ENCODE measurements around the gene KANSL1L.

The KANSL1L gene

DNA sequence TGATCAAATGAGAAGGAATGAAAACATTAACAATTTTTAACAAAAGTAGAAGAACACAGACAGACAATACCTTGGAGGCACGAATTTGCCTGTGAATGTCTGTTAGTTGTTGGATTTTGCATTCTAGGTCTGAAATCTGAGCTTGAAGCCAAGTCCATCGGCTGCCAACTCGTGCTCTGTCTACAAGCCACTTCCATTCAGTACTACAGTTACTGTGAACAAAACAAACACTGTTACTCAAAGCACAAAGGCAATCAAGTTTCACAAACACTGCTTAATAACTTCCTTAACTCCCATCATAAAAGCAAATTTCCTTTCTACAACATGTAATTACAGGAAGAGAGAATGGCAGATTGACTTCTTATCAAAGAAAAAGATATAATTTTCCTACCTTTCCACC, 42.2 kb downstream of the KANSL1L start:
- H3K9me2 ChIP-seq (ENCODE audit: low read depth, low read length) = no peaks in the 10 kb centered on the region
- H3K9ac ChIP-seq (ENCODE audit: low read length) = no peak overlapping the region
- no peaks in the 10 kb centered on the region for H4K20me1 ChIP-seq (ENCODE audit: insufficient read depth, low read length)
- H3K4me2 ChIP-seq (ENCODE audit: low read length) = no peak overlapping the region
- H3K27ac ChIP-seq (ENCODE audit: low read depth, low read length, poor library complexity, severe bottlenecking) = no peak overlapping the region
- H2AFZ ChIP-seq (ENCODE audit: low read length) = no peak overlapping the region
- peaks cover 33% of the 10 kb centered on the region for H3K36me3 ChIP-seq (ENCODE audit: insufficient read depth, low read length)
- H3K9me3 ChIP-seq (ENCODE audit: low read length) = peaks cover 9% of the 10 kb centered on the region; the same call in 1 of the 2 replicates
- H3K27me3 ChIP-seq (ENCODE audit: insufficient read depth, low read length) = no peaks in the 10 kb centered on the region
- H3K4me3 ChIP-seq (ENCODE audit: low read depth, low read length, poor library complexity, severe bottlenecking) = no peak overlapping the region
- H3F3A ChIP-seq (ENCODE audit: insufficient read depth, low read length) = no peaks in the 10 kb centered on the region
- H3K79me2 ChIP-seq (ENCODE audit: insufficient read depth, low read length) = no peaks in the 10 kb centered on the region
- H3K4me1 ChIP-seq (ENCODE audit: insufficient read depth, low read length, severe bottlenecking) = no peaks in the 10 kb centered on the region
- TF ChIP-seq, protein P1, sequence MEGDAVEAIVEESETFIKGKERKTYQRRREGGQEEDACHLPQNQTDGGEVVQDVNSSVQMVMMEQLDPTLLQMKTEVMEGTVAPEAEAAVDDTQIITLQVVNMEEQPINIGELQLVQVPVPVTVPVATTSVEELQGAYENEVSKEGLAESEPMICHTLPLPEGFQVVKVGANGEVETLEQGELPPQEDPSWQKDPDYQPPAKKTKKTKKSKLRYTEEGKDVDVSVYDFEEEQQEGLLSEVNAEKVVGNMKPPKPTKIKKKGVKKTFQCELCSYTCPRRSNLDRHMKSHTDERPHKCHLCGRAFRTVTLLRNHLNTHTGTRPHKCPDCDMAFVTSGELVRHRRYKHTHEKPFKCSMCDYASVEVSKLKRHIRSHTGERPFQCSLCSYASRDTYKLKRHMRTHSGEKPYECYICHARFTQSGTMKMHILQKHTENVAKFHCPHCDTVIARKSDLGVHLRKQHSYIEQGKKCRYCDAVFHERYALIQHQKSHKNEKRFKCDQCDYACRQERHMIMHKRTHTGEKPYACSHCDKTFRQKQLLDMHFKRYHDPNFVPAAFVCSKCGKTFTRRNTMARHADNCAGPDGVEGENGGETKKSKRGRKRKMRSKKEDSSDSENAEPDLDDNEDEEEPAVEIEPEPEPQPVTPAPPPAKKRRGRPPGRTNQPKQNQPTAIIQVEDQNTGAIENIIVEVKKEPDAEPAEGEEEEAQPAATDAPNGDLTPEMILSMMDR (IDR thresholded peaks at IDR 0.05; ENCODE audit: low read length) = no peak
- TF ChIP-seq EZH2 (IDR thresholded peaks at IDR 0.05; ENCODE audit: borderline replicate concordance, low read length) = no peak

DNA sequence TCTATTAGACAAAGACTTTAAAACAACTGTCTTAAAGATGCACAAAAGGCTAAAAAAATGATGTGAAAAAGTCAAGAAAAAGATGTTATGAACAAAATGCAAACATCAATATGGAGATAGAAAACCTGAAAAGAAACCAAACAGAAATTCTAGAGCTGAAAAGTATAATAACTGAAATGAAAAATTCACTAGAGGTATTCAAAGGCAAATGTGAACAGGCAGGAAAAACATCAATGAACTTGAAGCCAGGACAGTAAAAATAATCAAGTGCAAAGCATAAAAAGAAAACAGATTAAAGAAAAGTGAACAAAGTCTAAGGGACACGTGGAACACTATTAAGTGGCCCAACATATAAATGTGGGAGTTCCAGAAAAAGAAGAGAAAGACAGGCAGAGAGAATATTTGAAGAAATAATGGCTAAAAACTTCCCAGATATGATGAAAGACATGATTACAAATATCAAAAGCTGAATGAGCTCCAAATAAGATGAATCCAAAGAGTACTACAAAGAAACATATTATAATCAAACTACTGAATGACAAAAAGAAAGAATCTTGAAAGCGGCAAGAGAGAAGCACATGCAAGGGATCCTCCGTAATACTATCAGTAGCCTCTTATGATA, 57.5 kb downstream of the KANSL1L start:
- Histone ChIP-seq H3K79me2 (ENCODE audit: insufficient read depth, low read length) (no peaks in the 10 kb centered on the region), H4K20me1 (ENCODE audit: insufficient read depth, low read length) (no peaks in the 10 kb centered on the region), H3K4me3 (ENCODE audit: low read depth, low read length, poor library complexity, severe bottlenecking) (no peak overlapping the region), H3K9me3 (ENCODE audit: low read length) (0 out of 2 replicates have a peak, but pooled peaks cover 15% of the 10 kb centered on the region), H3K27ac (ENCODE audit: low read depth, low read length, poor library complexity, severe bottlenecking) (no peak overlapping the region), H3K27me3 (ENCODE audit: insufficient read depth, low read length) (no peaks in the 10 kb centered on the region), H3K9ac (ENCODE audit: low read length) (no peak overlapping the region), H3K36me3 (ENCODE audit: insufficient read depth, low read length) (peaks cover 24% of the 10 kb centered on the region), H3K4me2 (ENCODE audit: low read length) (no peak overlapping the region), H3K9me2 (ENCODE audit: low read depth, low read length) (no peaks in the 10 kb centered on the region), H2AFZ (ENCODE audit: low read length) (no peak overlapping the region), H3F3A (ENCODE audit: insufficient read depth, low read length) (no peaks in the 10 kb centered on the region), H3K4me1 (ENCODE audit: insufficient read depth, low read length, severe bottlenecking) (no peaks in the 10 kb centered on the region)
- TF ChIP-seq, protein P1 (IDR thresholded peaks at IDR 0.05; ENCODE audit: low read length) = no peak
- TF ChIP-seq EZH2 (IDR thresholded peaks at IDR 0.05; ENCODE audit: borderline replicate concordance, low read length) = no peak

DNA sequence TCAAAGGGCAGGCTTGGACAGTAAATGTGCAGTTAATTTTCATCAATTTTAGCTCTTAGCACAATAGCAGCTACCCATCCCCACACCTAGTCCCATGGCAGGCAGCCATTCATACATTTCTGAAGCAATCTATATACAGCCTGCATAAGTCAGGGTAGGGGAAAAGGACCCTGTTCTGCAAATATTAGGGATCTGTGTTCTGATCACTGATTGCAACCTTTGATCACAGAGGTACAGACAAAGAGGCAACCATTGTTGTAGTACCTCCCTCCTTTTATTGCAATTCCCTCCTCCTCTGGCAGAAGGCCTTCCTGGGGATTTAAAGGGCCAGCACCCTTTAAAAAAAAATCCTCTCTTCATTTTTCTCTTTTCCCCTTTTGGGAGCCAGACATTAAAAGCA, 58.3 kb downstream of the KANSL1L start:
- no peaks in the 10 kb centered on the region for H3F3A ChIP-seq (ENCODE audit: insufficient read depth, low read length)
- no peak overlapping the region for H3K27ac ChIP-seq (ENCODE audit: low read depth, low read length, poor library complexity, severe bottlenecking)

More for the DNA sequence above, 58.3 kb downstream of the KANSL1L start:
- Histone ChIP-seq H3K36me3 (ENCODE audit: insufficient read depth, low read length) (peaks cover 21% of the 10 kb centered on the region), H3K4me2 (ENCODE audit: low read length) (no peak overlapping the region), H3K4me3 (ENCODE audit: low read depth, low read length, poor library complexity, severe bottlenecking) (no peak overlapping the region), H3K9me3 (ENCODE audit: low read length) (0 out of 2 replicates have a peak, but pooled peaks cover 15% of the 10 kb centered on the region), H3K79me2 (ENCODE audit: insufficient read depth, low read length) (no peaks in the 10 kb centered on the region), H3K9me2 (ENCODE audit: low read depth, low read length) (no peaks in the 10 kb centered on the region), H3K27me3 (ENCODE audit: insufficient read depth, low read length) (no peaks in the 10 kb centered on the region), H3K4me1 (ENCODE audit: insufficient read depth, low read length, severe bottlenecking) (no peaks in the 10 kb centered on the region), H3K9ac (ENCODE audit: low read length) (no peak overlapping the region), H2AFZ (ENCODE audit: low read length) (no peak overlapping the region), H4K20me1 (ENCODE audit: insufficient read depth, low read length) (no peaks in the 10 kb centered on the region)
- TF ChIP-seq, protein P1 (IDR thresholded peaks at IDR 0.05; ENCODE audit: low read length) = no peak
- no peak for TF ChIP-seq EZH2 (IDR thresholded peaks at IDR 0.05; ENCODE audit: borderline replicate concordance, low read length)

All from OCI-LY1 (cell line).